IPS-15b (cell line): ENCODE measurements around the gene ACAA2.
"Not testable (repeated sequence)": the region's sequence is repeated elsewhere in the genome, so short reads cannot be mapped to it uniquely, and the experiment has no call there.

Source experiments
- H3K27me3 ChIP-seq: one replicate; pipeline ENCODE4 v1.6.1; 2013; ENCODE audit warnings: low read length; ENCODE audit not compliant: control insufficient read depth, insufficient read depth
- H3K36me3 ChIP-seq: one replicate; pipeline ENCODE4 v1.6.1; 2013; ENCODE audit warnings: low read length; ENCODE audit not compliant: control insufficient read depth, insufficient read depth
- H3K4me1 ChIP-seq: one replicate; pipeline ENCODE4 v1.6.1; 2013; ENCODE audit warnings: mild to moderate bottlenecking, low read length; ENCODE audit not compliant: control insufficient read depth, insufficient read depth
- H3K4me3 ChIP-seq: one replicate; pipeline ENCODE4 v1.5.1; 2013; ENCODE audit warnings: low read depth, low read length
- H3K9ac ChIP-seq: one replicate; pipeline ENCODE4 v1.6.1; 2013; ENCODE audit warnings: low read depth, mild to moderate bottlenecking, low read length
- H3K9me3 ChIP-seq: one replicate; pipeline ENCODE4 v1.6.1; 2013; ENCODE audit warnings: mild to moderate bottlenecking, low read length; ENCODE audit not compliant: control insufficient read depth, insufficient read depth

The ACAA2 gene

DNA sequence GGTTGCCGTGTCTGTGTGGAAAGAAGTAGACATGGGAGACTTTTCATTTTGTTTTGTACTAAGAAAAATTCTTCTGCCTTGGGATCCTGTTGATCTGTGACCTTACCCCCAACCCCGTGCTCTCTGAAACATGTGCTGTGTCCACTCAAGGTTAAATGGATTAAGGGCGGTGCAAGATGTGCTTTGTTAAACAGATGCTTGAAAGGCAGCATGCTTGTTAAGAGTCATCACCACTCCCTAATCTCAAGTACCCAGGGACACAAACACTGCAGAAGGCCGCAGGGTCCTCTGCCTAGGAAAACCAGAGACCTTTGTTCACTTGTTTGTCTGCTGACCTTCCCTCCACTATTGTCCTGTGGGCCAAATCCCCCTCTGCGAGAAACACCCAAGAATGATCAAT, 12.8 kb downstream of the ACAA2 start:
- H3K9me3 ChIP-seq, H3K4me1 ChIP-seq, H3K27me3 ChIP-seq, H3K9ac ChIP-seq, H3K36me3 ChIP-seq, H3K4me3 ChIP-seq: not testable (repeated sequence)

DNA sequence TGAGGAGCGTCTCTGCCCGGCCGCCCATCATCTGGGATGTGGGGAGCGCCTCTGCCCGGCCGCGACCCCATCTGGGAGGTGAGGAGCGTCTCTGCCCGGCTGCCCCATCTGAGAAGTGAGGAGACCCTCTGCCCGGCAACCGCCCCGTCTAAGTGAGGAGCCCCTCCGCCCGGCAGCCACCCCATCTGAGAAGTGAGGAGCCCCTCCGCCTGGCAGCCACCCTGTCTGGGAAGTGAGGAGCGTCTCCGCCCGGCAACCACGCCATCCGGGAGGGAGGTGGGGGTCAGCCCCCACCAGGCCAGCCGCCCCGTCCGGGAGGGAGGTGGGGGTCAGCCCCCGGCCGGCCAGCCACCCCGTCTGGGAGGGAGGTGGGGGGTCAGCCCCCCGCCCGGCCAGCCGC, 13.5 kb downstream of the ACAA2 start:
- not testable (repeated sequence) for H3K9me3 ChIP-seq

GRCh38 chr18:49798001-49798400, 15.3 kb downstream of the ACAA2 start:
- no peaks in the 10 kb centered on the region for H3K9me3 ChIP-seq
- H3K4me3 ChIP-seq: no peak overlapping the region
- H3K9ac ChIP-seq: no peak overlapping the region
- H3K27me3 ChIP-seq: no peaks in the 10 kb centered on the region
- H3K36me3 ChIP-seq: peaks cover 6% of the 10 kb centered on the region
- H3K4me1 ChIP-seq: no peaks in the 10 kb centered on the region

More for the DNA sequence above, 13.5 kb downstream of the ACAA2 start:
- not testable (repeated sequence) for H3K36me3 ChIP-seq, H3K4me1 ChIP-seq, H3K27me3 ChIP-seq, H3K9ac ChIP-seq, H3K4me3 ChIP-seq

- Histone ChIP-seq H3K27me3 (no peaks in the 10 kb centered on the region), H3K4me3 (no peak overlapping the region), H3K4me1 (no peaks in the 10 kb centered on the region), H3K9me3 (no peaks in the 10 kb centered on the region), H3K36me3 (peaks cover 9% of the 10 kb centered on the region), H3K9ac (no peak overlapping the region)
These were observed 17.5 kb downstream of the ACAA2 start for GRCh38 chr18:49795612-49796552.

- Histone ChIP-seq H3K36me3 (peaks cover 13% of the 10 kb centered on the region), H3K4me1 (no peaks in the 10 kb centered on the region), H3K9me3 (no peaks in the 10 kb centered on the region), H3K9ac (no peak overlapping the region), H3K27me3 (no peaks in the 10 kb centered on the region), H3K4me3 (no peak overlapping the region)
These were observed 18.6 kb downstream of the ACAA2 start for GRCh38 chr18:49794743-49795142.

DNA sequence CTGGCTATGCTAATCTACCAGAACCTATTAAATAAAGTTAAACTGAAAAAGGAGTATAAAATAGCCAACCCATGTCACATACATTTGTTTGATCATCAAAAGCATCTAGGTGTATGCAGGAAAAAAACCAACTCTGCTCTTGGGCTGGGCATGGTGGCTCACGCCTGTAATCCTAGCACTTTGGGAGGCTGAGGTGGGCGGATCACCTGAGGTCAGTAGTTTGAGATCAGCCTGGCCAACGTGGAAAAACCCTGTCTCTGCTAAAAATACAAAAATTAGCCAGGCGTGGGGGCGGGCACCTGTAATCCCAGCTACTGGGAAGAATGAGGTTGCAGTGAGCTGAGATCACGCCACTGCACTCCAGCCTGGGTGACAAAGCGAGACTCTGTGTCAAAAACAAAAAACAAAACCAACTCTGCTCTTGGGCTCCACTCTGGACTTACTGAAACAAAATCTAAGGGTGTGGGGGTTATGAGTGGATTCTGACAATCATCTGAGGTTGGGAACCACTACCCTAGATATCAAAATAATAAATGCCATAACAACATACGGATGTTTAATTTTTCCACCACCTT, 23.7 kb downstream of the ACAA2 start:
- not testable (repeated sequence) for H3K9me3 ChIP-seq, H3K4me3 ChIP-seq, H3K4me1 ChIP-seq, H3K9ac ChIP-seq, H3K27me3 ChIP-seq
- peaks cover 11% of the 10 kb centered on the region for H3K36me3 ChIP-seq

- H3K9me3 ChIP-seq: no peaks in the 10 kb centered on the region
- H3K27me3 ChIP-seq: no peaks in the 10 kb centered on the region
- H3K4me3 ChIP-seq: no peak overlapping the region
- H3K4me1 ChIP-seq: no peaks in the 10 kb centered on the region
- no peak overlapping the region for H3K9ac ChIP-seq
- peaks cover 11% of the 10 kb centered on the region for H3K36me3 ChIP-seq
These were observed 24.9 kb downstream of the ACAA2 start for GRCh38 chr18:49788327-49788898.

DNA sequence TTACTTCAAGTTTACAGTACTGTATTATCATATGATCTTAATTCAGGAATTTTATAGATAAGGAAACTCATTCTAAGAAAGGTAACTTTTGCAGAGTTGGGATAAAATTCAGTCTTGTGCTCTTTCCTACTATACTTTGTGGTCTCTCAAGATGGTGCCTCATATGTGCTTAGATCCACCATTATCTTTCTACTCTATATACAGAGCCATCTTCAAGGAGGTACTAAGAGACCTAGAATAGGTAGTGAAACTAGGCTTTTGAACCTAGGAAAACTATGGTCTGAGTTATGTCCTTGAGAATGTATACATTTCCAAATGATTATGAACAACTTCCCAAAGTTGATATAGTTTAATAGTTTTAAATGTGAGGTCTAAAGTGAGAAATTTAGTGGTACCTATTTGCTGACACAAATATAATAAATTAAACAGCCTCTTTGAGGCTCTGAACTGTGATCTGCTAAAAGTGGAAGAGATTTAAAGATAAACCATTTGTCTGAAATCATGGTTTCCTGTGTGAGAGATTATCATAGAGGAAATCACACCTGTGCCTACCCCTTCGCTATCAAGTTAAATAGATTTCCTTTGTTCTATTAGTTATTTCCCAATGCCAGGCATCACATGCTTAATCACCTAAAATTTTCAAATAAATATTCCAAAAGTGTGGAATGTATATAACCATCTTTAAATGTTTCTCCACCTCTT, 27.2 kb downstream of the ACAA2 start:
- Histone ChIP-seq H3K4me1 (no peaks in the 10 kb centered on the region), H3K4me3 (no peak overlapping the region), H3K36me3 (peaks cover 3% of the 10 kb centered on the region), H3K9ac (no peak overlapping the region), H3K27me3 (no peaks in the 10 kb centered on the region), H3K9me3 (no peaks in the 10 kb centered on the region)

DNA sequence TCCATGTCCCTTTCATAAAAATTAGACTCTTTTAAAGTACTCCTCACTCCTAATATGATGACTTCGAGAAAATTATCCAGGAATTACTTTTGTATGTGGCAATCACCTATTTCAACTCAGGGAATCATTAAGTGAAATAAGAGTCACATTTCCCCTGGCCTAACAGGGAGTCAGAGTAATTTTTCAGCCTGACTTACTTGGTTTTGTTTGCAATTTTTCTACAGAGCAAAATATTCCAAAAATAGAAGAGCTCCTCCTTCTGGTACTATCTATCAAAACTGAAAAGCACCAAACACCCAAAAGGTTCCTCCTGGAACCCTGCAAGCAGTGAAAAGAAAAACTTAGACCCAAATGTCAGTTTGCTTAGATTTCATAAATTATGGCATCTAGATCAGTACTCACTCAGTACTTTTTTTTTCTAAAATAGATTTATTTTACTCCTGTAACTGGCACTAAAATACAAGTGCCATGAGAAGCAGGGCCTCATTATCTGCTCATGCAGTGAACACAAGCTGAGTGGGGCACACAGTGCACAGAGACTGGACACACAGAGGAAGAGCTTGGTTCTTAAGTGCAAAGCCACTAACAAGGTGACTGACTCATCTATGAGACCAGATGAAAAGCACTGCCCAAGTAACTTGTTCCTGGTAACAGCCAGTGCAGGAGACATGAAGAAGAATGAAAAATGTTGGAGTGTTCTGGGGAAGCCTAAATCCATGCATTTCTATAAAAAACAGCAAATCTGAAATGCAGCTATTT, 28.7 kb downstream of the ACAA2 start:
- Histone ChIP-seq H3K4me1 (no peaks in the 10 kb centered on the region), H3K27me3 (no peaks in the 10 kb centered on the region), H3K36me3 (no peaks in the 10 kb centered on the region), H3K9ac (no peak overlapping the region), H3K4me3 (no peak overlapping the region), H3K9me3 (no peaks in the 10 kb centered on the region)

DNA sequence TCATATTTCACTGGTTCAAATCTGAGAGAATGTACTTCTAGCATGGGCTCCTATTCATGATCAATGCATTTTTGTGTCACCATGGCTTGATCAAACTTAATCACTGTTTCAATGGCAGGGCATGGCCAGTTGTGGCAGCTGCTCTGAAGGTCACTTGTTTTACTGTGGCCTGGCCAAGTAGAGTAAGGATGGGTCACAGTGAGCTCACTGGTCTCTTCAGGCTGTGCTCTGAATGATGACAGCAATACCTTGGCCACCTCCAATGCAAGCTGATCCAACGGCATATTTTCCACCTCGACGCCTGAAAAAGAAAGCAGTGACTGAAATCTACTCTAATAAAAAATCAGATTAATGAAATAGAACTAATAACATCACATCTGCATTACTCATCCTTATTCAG, 29.7 kb downstream of the ACAA2 start:
- not testable (repeated sequence) for H3K9me3 ChIP-seq, H3K36me3 ChIP-seq, H3K27me3 ChIP-seq, H3K4me3 ChIP-seq, H3K9ac ChIP-seq, H3K4me1 ChIP-seq

- Histone ChIP-seq H3K9ac (no peak overlapping the region), H3K4me3 (no peak overlapping the region), H3K4me1 (no peaks in the 10 kb centered on the region), H3K36me3 (no peaks in the 10 kb centered on the region), H3K27me3 (no peaks in the 10 kb centered on the region), H3K9me3 (no peaks in the 10 kb centered on the region)
These were observed 34.4 kb downstream of the ACAA2 start for GRCh38 chr18:49778826-49779465.
